SK-N-SH (cell line): ENCODE measurements around the gene APBA2. TPM values are rescaled to one million over a fixed set of nuclear protein-coding genes. Genes with fewer than 3 reads are reported as not detected.

ENCODE experiments used
- CTCF ChIA-PET: fragments of 300-600, 350-600 bp; formaldehyde crosslinking; extraction: SDS; loops from one replicate; lab custom pipeline; 2021; lab: Yijun Ruan, JAX
- POLR2A ChIA-PET: fragments of 350-600 bp; sonication (Branson Sonifier 250); formaldehyde crosslinking; extraction: SDS; loops from one replicate; lab custom pipeline; 2020; ENCODE audit warnings: antibody characterized with exemption, inconsistent platforms; lab: Yijun Ruan, JAX
- DNase-seq: peaks from one replicate; pipeline ENCODE4 v3.0.0; 2012
- H2AFZ ChIP-seq: fragments of 200-600 bp; sonication (generic); 2 replicates; pipeline ENCODE4 v1.8.1; 2016; ENCODE audit warnings: antibody characterized with exemption, mild to moderate bottlenecking, low read depth
- H3F3A ChIP-seq: fragments of 200-600 bp; sonication (generic); replicated peaks from 2 replicates; pipeline ENCODE3; 2016; ENCODE audit warnings: antibody characterized with exemption, mild to moderate bottlenecking; ENCODE audit not compliant: insufficient read depth
- H3K27ac ChIP-seq, 2 experiments: fragments of 200-500 bp in 1 of 2; fragments of 200-600 bp in 1 of 2; sonication (Bioruptor generic) in 1 of 2; sonication (generic), shearing (Covaris generic) in 1 of 2; 2 replicates each; pipeline versions ENCODE4 v1.5.1 to v1.6.1; 2014 to 2016; ENCODE audit warnings: low read depth in 2 of 2, inconsistent platforms in 1 of 2, low read length in 1 of 2, mild to moderate bottlenecking in 1 of 2, mixed read lengths in 1 of 2
- H3K27me3 ChIP-seq: fragments of 200-600 bp; sonication (generic), shearing (Covaris generic); 2 replicates; pipeline ENCODE4 v1.6.1; 2016; ENCODE audit warnings: mixed run types; ENCODE audit not compliant: insufficient read depth
- H3K36me3 ChIP-seq, 2 experiments: fragments of 200-500 bp in 1 of 2; fragments of 200-600 bp in 1 of 2; sonication (Bioruptor generic) in 1 of 2; sonication (generic) in 1 of 2; replicated peaks in 1 of 2; 2 replicates each; pipeline versions ENCODE3 to v1.5.1; 2014 to 2016; ENCODE audit warnings: low read length in 1 of 2, mild to moderate bottlenecking in 1 of 2; ENCODE audit not compliant: insufficient read depth in 2 of 2, control insufficient read depth in 1 of 2
- H3K4me1 ChIP-seq, 2 experiments: fragments of 200-500 bp in 1 of 2; fragments of 200-600 bp in 1 of 2; sonication (Bioruptor generic) in 1 of 2; sonication (generic), shearing (Covaris generic) in 1 of 2; 2 replicates each; pipeline versions ENCODE4 v1.5.1 to v1.6.1; 2014 to 2016; ENCODE audit warnings: low read depth in 1 of 2, low read length in 1 of 2, mixed run types in 1 of 2; ENCODE audit not compliant: insufficient read depth in 2 of 2, control insufficient read depth in 1 of 2
- H3K4me2 ChIP-seq: fragments of 200-600 bp; sonication (generic), shearing (Covaris generic); 2 replicates; pipeline ENCODE4 v1.6.1; 2017; ENCODE audit warnings: mixed run types
- H3K4me3 ChIP-seq, 2 experiments: fragments of 200-500 bp in 1 of 2; fragments of 200-600 bp in 1 of 2; sonication (Bioruptor generic) in 1 of 2; sonication (generic), shearing (Covaris generic) in 1 of 2; 2 replicates each; pipeline versions ENCODE4 v1.5.1 to v1.8.1; 2014 to 2016; ENCODE audit warnings: low read depth in 2 of 2, inconsistent platforms in 1 of 2, low read length in 1 of 2, mild to moderate bottlenecking in 1 of 2, mixed read lengths in 1 of 2, moderate library complexity in 1 of 2
- H3K79me2 ChIP-seq: fragments of 200-600 bp; sonication (generic); 2 replicates; pipeline ENCODE4 v1.8.1; 2017; ENCODE audit warnings: mild to moderate bottlenecking; ENCODE audit not compliant: insufficient read depth
- H3K9ac ChIP-seq: fragments of 200-600 bp; sonication (generic); 2 replicates; pipeline ENCODE4 v1.6.1; 2017; ENCODE audit warnings: mixed run types
- H3K9me2 ChIP-seq: fragments of 200-600 bp; sonication (generic); 2 replicates; pipeline ENCODE4 v1.6.1; 2017; ENCODE audit warnings: mixed run types
- H3K9me3 ChIP-seq: fragments of 200-600 bp; sonication (generic); 2 replicates; pipeline ENCODE4 v1.6.1; 2017; ENCODE audit warnings: mixed run types, mild to moderate bottlenecking, moderate library complexity
- H4K20me1 ChIP-seq: fragments of 200-600 bp; sonication (generic); 2 replicates; pipeline ENCODE4 v1.6.1; 2017; ENCODE audit warnings: mild to moderate bottlenecking, mixed run types; ENCODE audit not compliant: insufficient read depth
- ELF1 ChIP-seq: IDR thresholded peaks from 2 replicates; pipeline ENCODE4 v1.4.0; 2012
- GABPA ChIP-seq: IDR thresholded peaks from 2 replicates; pipeline ENCODE4 v1.4.0; 2012; ENCODE audit warnings: low read depth, mild to moderate bottlenecking
- GATA2 ChIP-seq: sonication (generic); formaldehyde crosslinking; IDR thresholded peaks from 2 replicates; pipeline ENCODE4 v1.5.0; 2020; ENCODE audit warnings: mild to moderate bottlenecking, missing genetic modification reagents
- MEF2A ChIP-seq: IDR thresholded peaks from 2 replicates; pipeline ENCODE4 v1.4.0; 2012; ENCODE audit warnings: low read depth, borderline replicate concordance
- MXI1 ChIP-seq: IDR thresholded peaks from 2 replicates; pipeline ENCODE4 v1.6.1; 2012; ENCODE audit warnings: mild to moderate bottlenecking, low read depth, low read length, improper control_type of control experiment
- POLR2AphosphoS5 ChIP-seq: IDR thresholded peaks from 2 replicates; pipeline ENCODE4 v1.6.1; 2012; ENCODE audit warnings: low read depth, low read length
- RAD21 ChIP-seq: IDR thresholded peaks from 2 replicates; pipeline ENCODE4 v1.6.1; 2012; ENCODE audit warnings: mild to moderate bottlenecking, low read length
- SIN3A ChIP-seq: IDR thresholded peaks from 2 replicates; pipeline ENCODE4 v1.6.1; 2012; ENCODE audit warnings: low read depth, mild to moderate bottlenecking, low read length, moderate library complexity, borderline replicate concordance
- SMC3 ChIP-seq: IDR thresholded peaks from 2 replicates; pipeline ENCODE4 v1.6.1; 2012; ENCODE audit warnings: low read depth, low read length, improper control_type of control experiment
- TEAD4 ChIP-seq: IDR thresholded peaks from 2 replicates; pipeline ENCODE4 v1.4.0; 2012; ENCODE audit warnings: mild to moderate bottlenecking, borderline replicate concordance; ENCODE audit not compliant: insufficient read depth
- USF1 ChIP-seq: IDR thresholded peaks from 2 replicates; pipeline ENCODE4 v1.4.0; 2012; ENCODE audit warnings: low read depth, borderline replicate concordance
- YY1 ChIP-seq: IDR thresholded peaks from 2 replicates; pipeline ENCODE4 v1.4.0; 2012; ENCODE audit warnings: low read depth, mild to moderate bottlenecking
- WGBS: methylation state at CpG from one replicate; pipeline ENCODE4 v1.1.6; 2017; ENCODE audit warnings: low lambda C conversion rate; 5-methylcytosine and 5-hydroxymethylcytosine counted together
- polyA plus RNA-seq, 3 experiments: library from polyadenylated mRNA; depleted of rRNA; stranded (reverse); fragments of >200 nt; gene quantifications; 2 replicates each; pipeline ENCODE4 v1.2.3, GENCODE V29; 2012
- TF ChIP-seq, protein P1 (sequence below): fragments of 200-600 bp; sonication (generic); IDR thresholded peaks from 2 replicates; pipeline ENCODE4 v1.6.1; 2017; ENCODE audit warnings: antibody characterized with exemption, mild to moderate bottlenecking, moderate library complexity
- TF ChIP-seq, protein P2 (sequence below): IDR thresholded peaks from 2 replicates; pipeline ENCODE4; 2012
- TF ChIP-seq, protein P3 (sequence below): fragments of 150-350 bp; IDR thresholded peaks from 2 replicates; pipeline ENCODE4 v1.6.1; 2017; ENCODE audit warnings: antibody characterized with exemption, low read length, low read depth, borderline replicate concordance
- TF ChIP-seq, protein P4 (sequence below): IDR thresholded peaks from 2 replicates; pipeline ENCODE4 v1.6.1; 2012; ENCODE audit warnings: mild to moderate bottlenecking, low read depth, low read length, moderate library complexity
- TF ChIP-seq, protein P5 (sequence below): IDR thresholded peaks from 2 replicates; pipeline ENCODE4 v1.4.0; 2012; ENCODE audit warnings: low read depth, borderline replicate concordance

Gene APBA2
- polyA plus RNA-seq, 1 of the 3 experiments (the other 2 are of a cell fraction), result 12.7 TPM

DNA sequence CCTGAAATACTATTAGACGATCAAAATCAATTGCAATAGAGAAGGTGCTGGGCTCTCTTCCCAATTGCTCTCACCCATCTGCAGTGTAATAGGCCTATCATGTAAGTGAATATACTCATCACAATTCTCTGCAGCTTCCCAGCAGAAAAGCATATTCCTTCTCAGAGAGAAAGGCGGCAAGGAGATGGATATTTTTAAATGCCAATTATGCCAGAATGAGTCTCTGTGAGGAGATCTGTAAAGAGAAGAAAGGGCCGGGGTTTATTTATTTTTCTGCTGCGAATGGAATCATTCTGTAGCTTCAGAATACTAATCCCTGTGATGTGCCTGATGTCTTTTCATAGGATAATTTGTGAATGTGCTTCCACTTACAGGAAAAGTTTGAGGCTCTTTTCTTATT is 112.0 kb downstream of the APBA2 start:
- CTCF ChIA-PET, result interaction anchor here (1.0 to 1.5 kb wide), 2 partner anchors 33 to 124 kb away, joined by 3 to 4 read pairs; no protein-coding TSS in a partner anchor
- no peaks in the 10 kb centered on the region for H4K20me1 ChIP-seq
- H3K4me3 ChIP-seq, result no peak overlapping the region
- H3K79me2 ChIP-seq, result no peaks in the 10 kb centered on the region
- no peaks in the 10 kb centered on the region for H3K27me3 ChIP-seq
- POLR2A ChIA-PET, result no interaction called here
- no peak for TF ChIP-seq USF1
- no peak for TF ChIP-seq ELF1
- no peak for TF ChIP-seq POLR2AphosphoS5
- TF ChIP-seq GATA2 (CRISPR knock-in tag), result no peak
- TF ChIP-seq, protein P1, sequence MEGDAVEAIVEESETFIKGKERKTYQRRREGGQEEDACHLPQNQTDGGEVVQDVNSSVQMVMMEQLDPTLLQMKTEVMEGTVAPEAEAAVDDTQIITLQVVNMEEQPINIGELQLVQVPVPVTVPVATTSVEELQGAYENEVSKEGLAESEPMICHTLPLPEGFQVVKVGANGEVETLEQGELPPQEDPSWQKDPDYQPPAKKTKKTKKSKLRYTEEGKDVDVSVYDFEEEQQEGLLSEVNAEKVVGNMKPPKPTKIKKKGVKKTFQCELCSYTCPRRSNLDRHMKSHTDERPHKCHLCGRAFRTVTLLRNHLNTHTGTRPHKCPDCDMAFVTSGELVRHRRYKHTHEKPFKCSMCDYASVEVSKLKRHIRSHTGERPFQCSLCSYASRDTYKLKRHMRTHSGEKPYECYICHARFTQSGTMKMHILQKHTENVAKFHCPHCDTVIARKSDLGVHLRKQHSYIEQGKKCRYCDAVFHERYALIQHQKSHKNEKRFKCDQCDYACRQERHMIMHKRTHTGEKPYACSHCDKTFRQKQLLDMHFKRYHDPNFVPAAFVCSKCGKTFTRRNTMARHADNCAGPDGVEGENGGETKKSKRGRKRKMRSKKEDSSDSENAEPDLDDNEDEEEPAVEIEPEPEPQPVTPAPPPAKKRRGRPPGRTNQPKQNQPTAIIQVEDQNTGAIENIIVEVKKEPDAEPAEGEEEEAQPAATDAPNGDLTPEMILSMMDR, result no peak
- no peak for TF ChIP-seq SIN3A
- no peak for TF ChIP-seq GABPA
- TF ChIP-seq RAD21, result no peak
- no peak for TF ChIP-seq MEF2A
- TF ChIP-seq, protein P2, sequence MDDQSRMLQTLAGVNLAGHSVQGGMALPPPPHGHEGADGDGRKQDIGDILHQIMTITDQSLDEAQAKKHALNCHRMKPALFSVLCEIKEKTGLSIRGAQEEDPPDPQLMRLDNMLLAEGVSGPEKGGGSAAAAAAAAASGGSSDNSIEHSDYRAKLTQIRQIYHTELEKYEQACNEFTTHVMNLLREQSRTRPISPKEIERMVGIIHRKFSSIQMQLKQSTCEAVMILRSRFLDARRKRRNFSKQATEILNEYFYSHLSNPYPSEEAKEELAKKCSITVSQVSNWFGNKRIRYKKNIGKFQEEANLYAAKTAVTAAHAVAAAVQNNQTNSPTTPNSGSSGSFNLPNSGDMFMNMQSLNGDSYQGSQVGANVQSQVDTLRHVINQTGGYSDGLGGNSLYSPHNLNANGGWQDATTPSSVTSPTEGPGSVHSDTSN, result no peak
- TF ChIP-seq MXI1, result no peak
- TF ChIP-seq, protein P3, sequence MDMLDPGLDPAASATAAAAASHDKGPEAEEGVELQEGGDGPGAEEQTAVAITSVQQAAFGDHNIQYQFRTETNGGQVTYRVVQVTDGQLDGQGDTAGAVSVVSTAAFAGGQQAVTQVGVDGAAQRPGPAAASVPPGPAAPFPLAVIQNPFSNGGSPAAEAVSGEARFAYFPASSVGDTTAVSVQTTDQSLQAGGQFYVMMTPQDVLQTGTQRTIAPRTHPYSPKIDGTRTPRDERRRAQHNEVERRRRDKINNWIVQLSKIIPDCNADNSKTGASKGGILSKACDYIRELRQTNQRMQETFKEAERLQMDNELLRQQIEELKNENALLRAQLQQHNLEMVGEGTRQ, result no peak
- no peak overlapping the region for H3K27ac ChIP-seq
- no peak overlapping the region for H2AFZ ChIP-seq
- no peaks in the 10 kb centered on the region for H3K9me3 ChIP-seq
- no peak for DNase-seq
- no peaks in the 10 kb centered on the region for H3K36me3 ChIP-seq
- no peaks in the 10 kb centered on the region for H3K9me2 ChIP-seq
- H3K9ac ChIP-seq, result no peak overlapping the region
- WGBS, result 97% methylated on average over 4 of the region's 4 CpGs
- H3K4me1 ChIP-seq, result peaks cover 0 to 4% of the 10 kb centered on the region in 2 experiments; a peak in 1 of 4 replicates
- H3F3A ChIP-seq, result no peaks in the 10 kb centered on the region
- H3K4me2 ChIP-seq, result no peak overlapping the region

GRCh38 chr15:28998511-28998910 is 112.7 kb downstream of the APBA2 start:
- WGBS, result 91% methylated on average over 5 of the region's 5 CpGs
- H3K9me3 ChIP-seq, result no peaks in the 10 kb centered on the region
- H3K4me3 ChIP-seq, result no peak overlapping the region
- no peak overlapping the region for H3K4me2 ChIP-seq
- POLR2A ChIA-PET, result no interaction called here
- H4K20me1 ChIP-seq, result no peaks in the 10 kb centered on the region
- no peaks in the 10 kb centered on the region for H3K27me3 ChIP-seq
- no peaks in the 10 kb centered on the region for H3K36me3 ChIP-seq
- H3K9me2 ChIP-seq, result no peaks in the 10 kb centered on the region
- H3K79me2 ChIP-seq, result no peaks in the 10 kb centered on the region
- no peaks in the 10 kb centered on the region for H3F3A ChIP-seq
- H3K4me1 ChIP-seq, result no peaks in the 10 kb centered on the region; a peak in 1 of 4 replicates
- no peak overlapping the region for H3K9ac ChIP-seq
- no peak overlapping the region for H2AFZ ChIP-seq
- no peak for DNase-seq
- H3K27ac ChIP-seq, result no peak overlapping the region
- CTCF ChIA-PET, result interaction anchor here (1.5 kb wide), 1 partner anchor 125 kb away, joined by 4 read pairs; no protein-coding TSS in a partner anchor
- TF ChIP-seq, protein P4, sequence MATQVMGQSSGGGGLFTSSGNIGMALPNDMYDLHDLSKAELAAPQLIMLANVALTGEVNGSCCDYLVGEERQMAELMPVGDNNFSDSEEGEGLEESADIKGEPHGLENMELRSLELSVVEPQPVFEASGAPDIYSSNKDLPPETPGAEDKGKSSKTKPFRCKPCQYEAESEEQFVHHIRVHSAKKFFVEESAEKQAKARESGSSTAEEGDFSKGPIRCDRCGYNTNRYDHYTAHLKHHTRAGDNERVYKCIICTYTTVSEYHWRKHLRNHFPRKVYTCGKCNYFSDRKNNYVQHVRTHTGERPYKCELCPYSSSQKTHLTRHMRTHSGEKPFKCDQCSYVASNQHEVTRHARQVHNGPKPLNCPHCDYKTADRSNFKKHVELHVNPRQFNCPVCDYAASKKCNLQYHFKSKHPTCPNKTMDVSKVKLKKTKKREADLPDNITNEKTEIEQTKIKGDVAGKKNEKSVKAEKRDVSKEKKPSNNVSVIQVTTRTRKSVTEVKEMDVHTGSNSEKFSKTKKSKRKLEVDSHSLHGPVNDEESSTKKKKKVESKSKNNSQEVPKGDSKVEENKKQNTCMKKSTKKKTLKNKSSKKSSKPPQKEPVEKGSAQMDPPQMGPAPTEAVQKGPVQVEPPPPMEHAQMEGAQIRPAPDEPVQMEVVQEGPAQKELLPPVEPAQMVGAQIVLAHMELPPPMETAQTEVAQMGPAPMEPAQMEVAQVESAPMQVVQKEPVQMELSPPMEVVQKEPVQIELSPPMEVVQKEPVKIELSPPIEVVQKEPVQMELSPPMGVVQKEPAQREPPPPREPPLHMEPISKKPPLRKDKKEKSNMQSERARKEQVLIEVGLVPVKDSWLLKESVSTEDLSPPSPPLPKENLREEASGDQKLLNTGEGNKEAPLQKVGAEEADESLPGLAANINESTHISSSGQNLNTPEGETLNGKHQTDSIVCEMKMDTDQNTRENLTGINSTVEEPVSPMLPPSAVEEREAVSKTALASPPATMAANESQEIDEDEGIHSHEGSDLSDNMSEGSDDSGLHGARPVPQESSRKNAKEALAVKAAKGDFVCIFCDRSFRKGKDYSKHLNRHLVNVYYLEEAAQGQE, result no peak
- TF ChIP-seq TEAD4, result no peak
- no peak for TF ChIP-seq YY1
- TF ChIP-seq, protein P3, result no peak
- no peak for TF ChIP-seq SMC3
- TF ChIP-seq, protein P5, sequence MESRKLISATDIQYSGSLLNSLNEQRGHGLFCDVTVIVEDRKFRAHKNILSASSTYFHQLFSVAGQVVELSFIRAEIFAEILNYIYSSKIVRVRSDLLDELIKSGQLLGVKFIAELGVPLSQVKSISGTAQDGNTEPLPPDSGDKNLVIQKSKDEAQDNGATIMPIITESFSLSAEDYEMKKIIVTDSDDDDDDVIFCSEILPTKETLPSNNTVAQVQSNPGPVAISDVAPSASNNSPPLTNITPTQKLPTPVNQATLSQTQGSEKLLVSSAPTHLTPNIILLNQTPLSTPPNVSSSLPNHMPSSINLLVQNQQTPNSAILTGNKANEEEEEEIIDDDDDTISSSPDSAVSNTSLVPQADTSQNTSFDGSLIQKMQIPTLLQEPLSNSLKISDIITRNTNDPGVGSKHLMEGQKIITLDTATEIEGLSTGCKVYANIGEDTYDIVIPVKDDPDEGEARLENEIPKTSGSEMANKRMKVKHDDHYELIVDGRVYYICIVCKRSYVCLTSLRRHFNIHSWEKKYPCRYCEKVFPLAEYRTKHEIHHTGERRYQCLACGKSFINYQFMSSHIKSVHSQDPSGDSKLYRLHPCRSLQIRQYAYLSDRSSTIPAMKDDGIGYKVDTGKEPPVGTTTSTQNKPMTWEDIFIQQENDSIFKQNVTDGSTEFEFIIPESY, result no peak
